ENCODE data around the gene ZFYVE1.
A peak's percentile ranks its signal among the peaks of the same experiment; 100 is the strongest.
"Not testable (repeated sequence)": the region's sequence is repeated elsewhere in the genome, so short reads cannot be mapped to it uniquely, and the experiment has no call there.

ZFYVE1 gene

GRCh38 chr14:73049428-73049827 lies 22.5 kb upstream of the ZFYVE1 start:
- H3K27ac ChIP-seq, result no peak overlapping the region
- TF ChIP-seq, protein P1, sequence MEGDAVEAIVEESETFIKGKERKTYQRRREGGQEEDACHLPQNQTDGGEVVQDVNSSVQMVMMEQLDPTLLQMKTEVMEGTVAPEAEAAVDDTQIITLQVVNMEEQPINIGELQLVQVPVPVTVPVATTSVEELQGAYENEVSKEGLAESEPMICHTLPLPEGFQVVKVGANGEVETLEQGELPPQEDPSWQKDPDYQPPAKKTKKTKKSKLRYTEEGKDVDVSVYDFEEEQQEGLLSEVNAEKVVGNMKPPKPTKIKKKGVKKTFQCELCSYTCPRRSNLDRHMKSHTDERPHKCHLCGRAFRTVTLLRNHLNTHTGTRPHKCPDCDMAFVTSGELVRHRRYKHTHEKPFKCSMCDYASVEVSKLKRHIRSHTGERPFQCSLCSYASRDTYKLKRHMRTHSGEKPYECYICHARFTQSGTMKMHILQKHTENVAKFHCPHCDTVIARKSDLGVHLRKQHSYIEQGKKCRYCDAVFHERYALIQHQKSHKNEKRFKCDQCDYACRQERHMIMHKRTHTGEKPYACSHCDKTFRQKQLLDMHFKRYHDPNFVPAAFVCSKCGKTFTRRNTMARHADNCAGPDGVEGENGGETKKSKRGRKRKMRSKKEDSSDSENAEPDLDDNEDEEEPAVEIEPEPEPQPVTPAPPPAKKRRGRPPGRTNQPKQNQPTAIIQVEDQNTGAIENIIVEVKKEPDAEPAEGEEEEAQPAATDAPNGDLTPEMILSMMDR (IDR thresholded peaks at IDR 0.05), result no peak
- no peak for TF ChIP-seq ZFX (IDR thresholded peaks at IDR 0.05; ENCODE audit: borderline replicate concordance)

DNA sequence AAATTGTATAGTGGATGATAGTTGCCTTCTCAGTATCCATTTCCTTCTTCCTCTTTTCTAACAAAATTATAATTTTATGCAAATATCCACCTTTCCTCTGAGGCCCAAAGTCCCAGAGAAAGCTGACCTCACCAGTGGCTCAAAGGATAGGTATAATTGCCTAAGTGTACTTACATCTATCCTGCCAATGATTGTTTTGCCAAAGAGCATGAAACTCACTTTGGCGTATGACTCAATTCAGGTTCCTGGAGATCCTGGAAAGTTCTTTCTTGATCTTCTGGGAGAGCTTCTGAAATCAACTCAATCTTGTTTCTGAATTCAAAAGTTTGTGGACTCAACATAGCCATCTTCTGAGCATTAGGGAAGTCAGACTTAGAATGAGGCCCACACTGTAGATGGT lies 20.9 kb upstream of the ZFYVE1 start:
- TF ChIP-seq, protein P1 (IDR thresholded peaks at IDR 0.05), result no peak
- TF ChIP-seq ZFX (IDR thresholded peaks at IDR 0.05; ENCODE audit: borderline replicate concordance), result no peak
- H3K27ac ChIP-seq, result no peak overlapping the region

- not testable (repeated sequence) for H3K27ac ChIP-seq
These were observed 10.0 kb upstream of the ZFYVE1 start for GRCh38 chr14:73036706-73037450.

- no peak overlapping the region; the same call in 1 of the 2 replicates for H3K27ac ChIP-seq
- no peak for TF ChIP-seq ZFX (IDR thresholded peaks at IDR 0.05; ENCODE audit: borderline replicate concordance)
- TF ChIP-seq, protein P1 (IDR thresholded peaks at IDR 0.05), result no peak
These were observed 1.1 kb upstream of the ZFYVE1 start for GRCh38 chr14:73027984-73028383.

GRCh38 chr14:73027546-73027945 lies 640 bp upstream of the ZFYVE1 start:
- TF ChIP-seq, protein P1 (IDR thresholded peaks at IDR 0.05), result no peak
- no peak for TF ChIP-seq ZFX (IDR thresholded peaks at IDR 0.05; ENCODE audit: borderline replicate concordance)
- peak overlapping the region; percentile 46; the same call in 1 of the 2 replicates for H3K27ac ChIP-seq

GRCh38 chr14:73026243-73026844 lies 562 bp downstream of the ZFYVE1 start:
- peak overlapping the region; percentile 46 for H3K27ac ChIP-seq
- TF ChIP-seq ZFX (IDR thresholded peaks at IDR 0.05; ENCODE audit: borderline replicate concordance), result no peak
- TF ChIP-seq, protein P1 (IDR thresholded peaks at IDR 0.05), result no peak

DNA sequence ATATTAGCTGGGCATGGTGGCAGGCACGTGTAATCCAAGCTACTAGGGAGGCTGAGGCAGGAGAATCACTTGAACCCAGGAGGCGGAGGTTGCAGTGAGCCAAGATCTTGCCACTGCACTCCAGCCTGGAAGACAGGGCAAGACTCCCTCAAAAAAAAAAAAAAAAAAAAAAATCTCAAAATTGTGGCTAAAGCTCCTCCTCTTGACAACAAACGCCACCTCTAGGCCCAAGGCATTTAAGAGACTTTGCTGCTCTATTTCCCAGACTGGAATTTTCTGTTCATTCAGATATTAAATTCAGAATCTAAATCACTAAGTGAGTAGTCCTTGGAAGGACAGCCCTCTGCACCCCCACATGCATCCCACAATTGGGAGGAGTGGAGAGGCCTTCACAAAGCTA lies 1.4 kb downstream of the ZFYVE1 start:
- no peak overlapping the region for H3K27ac ChIP-seq
- TF ChIP-seq, protein P1 (IDR thresholded peaks at IDR 0.05), result no peak
- no peak for TF ChIP-seq ZFX (IDR thresholded peaks at IDR 0.05; ENCODE audit: borderline replicate concordance)
